Esophagus squamous epithelium (tissue), 5 donors: Measurements from ENCODE around the gene DROSHA. TPM values are rescaled to one million over a fixed set of nuclear protein-coding genes. Genes with fewer than 3 reads are reported as not detected.

Experiments used
- DNase-seq: peaks from one replicate; lab custom pipeline; 2025; lab: John Stamatoyannopoulos, UW
- H3K27ac ChIP-seq, 4 donors: fragments of 200-600 bp; sonication (generic); one replicate each; pipeline ENCODE4 v1.5.1; 2016 to 2019; ENCODE audit warnings: mild to moderate bottlenecking in 1 of 4
- H3K27me3 ChIP-seq, 4 donors: fragments of 200-600 bp; sonication (generic); 1 replicate in 3 of 4; 2 replicates in 1 of 4; pipeline versions ENCODE4 v1.5.1 to v1.6.0; 2017 to 2021; ENCODE audit warnings: antibody characterized with exemption in 1 of 4
- H3K36me3 ChIP-seq, 3 donors: fragments of 200-600 bp; sonication (generic); one replicate each; pipeline ENCODE4 v1.5.1; 2016 to 2019
- H3K4me1 ChIP-seq, 3 donors: fragments of 200-600 bp; sonication (generic); one replicate each; pipeline ENCODE4 v1.5.1; 2017 to 2019
- H3K4me3 ChIP-seq, 4 donors: fragments of 200-600 bp; sonication (generic); 1 replicate in 3 of 4; 2 replicates in 1 of 4; pipeline ENCODE4 v1.5.1; 2016 to 2019; ENCODE audit warnings: mild to moderate bottlenecking in 2 of 4, moderate library complexity in 1 of 4
- H3K9me3 ChIP-seq, 3 donors: fragments of 200-600 bp; sonication (generic); one replicate each; pipeline ENCODE4 v1.5.1; 2016 to 2019
- POLR2A ChIP-seq, 4 donors: fragments of 450-650 bp; IDR thresholded peaks; one replicate each; pipeline ENCODE4 v1.6.1; 2017; ENCODE audit warnings: antibody characterized with exemption in 4 of 4, mild to moderate bottlenecking in 4 of 4, moderate library complexity in 3 of 4
- WGBS, 2 donors: methylation state at CpG; one replicate each; pipeline ENCODE4 v1.1.5; 2018; 5-methylcytosine and 5-hydroxymethylcytosine counted together
- intact Hi-C: fragments of 100-400 bp; cut with DNase I; formaldehyde crosslinking; loops from one replicate; pipeline ENCODE4 v1.15.0; 2022
- total RNA-seq, 4 donors: library from RNA; depleted of rRNA; stranded (reverse); fragments of >200 nt; gene quantifications; one replicate each; pipeline ENCODE4 v1.1.0, GENCODE V29; 2016
- TF ChIP-seq, protein P1 (sequence below), 6 experiments: fragments of 450-650 bp in 4 of 6; fragments of 200-600 bp in 2 of 6; sonication (generic) in 2 of 6; IDR thresholded peaks; one replicate each; pipeline ENCODE4 v1.5.1; 2016 to 2019; ENCODE audit warnings: antibody characterized with exemption in 6 of 6, mild to moderate bottlenecking in 4 of 6, moderate library complexity in 4 of 6
- donor health status: DM: yes; HTN: yes; CAD: no.

DROSHA gene
- total RNA-seq, 4 donors from 2014 or later: 26.1 to 36.5 (median 31.8) TPM

DNA sequence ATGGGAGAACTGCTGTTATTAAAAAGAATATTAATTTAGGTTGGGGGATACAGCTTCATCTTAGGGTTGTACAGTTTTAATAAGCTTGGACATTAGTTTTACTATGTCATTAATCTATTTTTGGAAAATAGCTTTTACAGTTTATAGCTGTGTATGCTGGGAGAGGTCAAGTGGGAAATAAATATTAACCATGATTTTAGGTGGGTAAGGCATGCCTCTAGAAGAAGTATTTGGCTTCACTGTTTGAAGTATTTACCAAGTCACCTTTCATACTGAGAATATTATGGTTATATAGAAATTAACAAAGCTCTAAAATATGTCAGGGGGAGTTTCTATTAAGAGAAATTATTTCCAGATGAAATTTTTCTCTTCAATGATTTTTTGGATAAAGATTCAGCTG is 5.5 kb upstream of the DROSHA start:
- Histone ChIP-seq H3K27ac (no peak overlapping the region), H3K36me3 (peaks cover 6 to 82% (median 27%) of the 10 kb centered on the region in 3 donors), H3K4me1 (peaks cover 11 to 18% (median 14%) of the 10 kb centered on the region in 3 donors), H3K9me3 (no peaks in the 10 kb centered on the region), H3K4me3 (no peak overlapping the region), H3K27me3 (no peaks in the 10 kb centered on the region)
- no peak for DNase-seq
- TF ChIP-seq, protein P1, sequence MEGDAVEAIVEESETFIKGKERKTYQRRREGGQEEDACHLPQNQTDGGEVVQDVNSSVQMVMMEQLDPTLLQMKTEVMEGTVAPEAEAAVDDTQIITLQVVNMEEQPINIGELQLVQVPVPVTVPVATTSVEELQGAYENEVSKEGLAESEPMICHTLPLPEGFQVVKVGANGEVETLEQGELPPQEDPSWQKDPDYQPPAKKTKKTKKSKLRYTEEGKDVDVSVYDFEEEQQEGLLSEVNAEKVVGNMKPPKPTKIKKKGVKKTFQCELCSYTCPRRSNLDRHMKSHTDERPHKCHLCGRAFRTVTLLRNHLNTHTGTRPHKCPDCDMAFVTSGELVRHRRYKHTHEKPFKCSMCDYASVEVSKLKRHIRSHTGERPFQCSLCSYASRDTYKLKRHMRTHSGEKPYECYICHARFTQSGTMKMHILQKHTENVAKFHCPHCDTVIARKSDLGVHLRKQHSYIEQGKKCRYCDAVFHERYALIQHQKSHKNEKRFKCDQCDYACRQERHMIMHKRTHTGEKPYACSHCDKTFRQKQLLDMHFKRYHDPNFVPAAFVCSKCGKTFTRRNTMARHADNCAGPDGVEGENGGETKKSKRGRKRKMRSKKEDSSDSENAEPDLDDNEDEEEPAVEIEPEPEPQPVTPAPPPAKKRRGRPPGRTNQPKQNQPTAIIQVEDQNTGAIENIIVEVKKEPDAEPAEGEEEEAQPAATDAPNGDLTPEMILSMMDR (IDR thresholded peaks at IDR 0.05): no peak
- no peak for TF ChIP-seq POLR2A (IDR thresholded peaks at IDR 0.05)
- intact Hi-C loops: no loop called here

DNA sequence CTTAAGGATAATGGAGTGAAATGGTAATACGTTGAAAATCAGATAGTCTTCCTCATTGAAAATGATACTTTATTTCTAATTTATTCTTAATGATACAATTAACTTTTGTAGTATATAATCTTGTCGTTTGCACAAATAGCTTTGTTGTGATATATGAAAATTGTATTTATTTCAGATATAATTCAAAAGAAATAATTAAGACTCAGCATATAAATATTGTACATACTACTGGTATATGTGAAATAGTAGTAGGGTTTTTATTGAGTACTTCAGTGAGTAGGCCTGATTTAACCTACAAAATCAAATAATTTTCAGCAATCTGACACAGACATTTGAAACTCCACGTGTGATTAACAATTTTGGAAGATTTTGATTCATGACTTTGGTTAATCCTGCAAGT is 5.0 kb upstream of the DROSHA start:
- no peak for DNase-seq
- TF ChIP-seq, protein P1 (IDR thresholded peaks at IDR 0.05): no peak
- TF ChIP-seq POLR2A (IDR thresholded peaks at IDR 0.05): no peak
- Histone ChIP-seq H3K27ac (no peak overlapping the region), H3K27me3 (no peaks in the 10 kb centered on the region), H3K36me3 (peaks cover 6 to 77% (median 27%) of the 10 kb centered on the region in 3 donors), H3K9me3 (no peaks in the 10 kb centered on the region), H3K4me1 (peaks cover 11 to 18% (median 14%) of the 10 kb centered on the region in 3 donors), H3K4me3 (no peak overlapping the region)
- WGBS, 2 donors: 87% methylated on average over 3 of the region's 3 CpGs
- intact Hi-C loops: no loop called here

DNA sequence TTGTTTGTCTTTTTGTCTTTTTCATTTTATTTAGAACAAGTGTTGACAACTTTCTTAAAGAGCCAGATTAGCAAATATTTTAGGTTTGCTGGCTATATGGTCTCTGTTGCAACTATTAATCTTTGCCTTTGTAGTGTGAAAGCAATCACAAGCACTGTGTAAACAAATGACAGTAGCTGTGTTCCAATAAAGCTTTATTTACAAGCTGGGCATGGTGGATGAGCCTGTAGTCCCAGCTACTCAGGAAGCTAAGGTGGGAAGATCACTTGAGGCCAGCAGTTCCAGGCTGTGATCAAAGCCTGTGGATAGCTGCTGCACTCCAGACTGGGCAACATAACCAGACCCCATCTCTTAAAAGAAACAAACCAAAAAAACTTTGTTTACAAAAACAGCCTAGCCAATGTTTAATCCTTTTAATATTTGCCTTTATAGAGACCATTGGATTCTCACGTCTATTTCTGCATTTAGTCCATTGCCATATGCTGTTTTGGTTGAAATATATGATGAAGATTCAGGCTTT is 2.7 kb upstream of the DROSHA start:
- H3K36me3 ChIP-seq: peaks cover 0 to 55% (median 18%) of the 10 kb centered on the region in 3 donors
- WGBS, 2 donors: 76 to 81% methylated on average over 1 of the region's 1 CpG
- peaks cover 19 to 36% (median 24%) of the 10 kb centered on the region in 3 donors for H3K4me1 ChIP-seq
- no peak for DNase-seq
- H3K27me3 ChIP-seq: no peaks in the 10 kb centered on the region
- intact Hi-C loops: no loop called here
- no peak for TF ChIP-seq POLR2A (IDR thresholded peaks at IDR 0.05)
- TF ChIP-seq, protein P1 (IDR thresholded peaks at IDR 0.05): no peak
- H3K4me3 ChIP-seq: no peak overlapping the region
- no peak overlapping the region for H3K27ac ChIP-seq
- H3K9me3 ChIP-seq: no peaks in the 10 kb centered on the region

DNA sequence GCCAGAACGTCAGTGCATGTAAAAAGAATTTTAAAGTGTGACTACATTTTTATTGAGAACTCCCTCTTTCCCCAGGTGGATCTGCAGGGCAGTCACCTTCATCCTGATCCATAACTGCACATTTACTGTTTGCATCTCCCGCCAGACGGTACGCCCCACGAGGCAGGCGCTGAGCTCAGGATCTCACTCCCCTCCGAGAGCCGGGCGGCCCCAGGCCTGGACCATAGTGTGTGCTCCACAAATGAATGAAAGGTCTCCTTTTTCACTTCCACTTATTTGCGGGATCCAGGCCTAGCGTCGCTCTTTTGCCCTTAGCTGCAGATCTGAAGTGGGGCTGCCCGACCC is 378 bp downstream of the DROSHA start:
- intact Hi-C loops: no loop called here
- TF ChIP-seq POLR2A (IDR thresholded peaks at IDR 0.05): no peak
- TF ChIP-seq, protein P1 (IDR thresholded peaks at IDR 0.05): no peak
- Histone ChIP-seq H3K27me3 (no peaks in the 10 kb centered on the region), H3K4me1 (peaks cover 19 to 36% (median 24%) of the 10 kb centered on the region in 3 donors), H3K36me3 (peaks cover 12 to 53% (median 21%) of the 10 kb centered on the region in 3 donors), H3K27ac (peak overlapping the region; percentile 74 to 85 (median 84)), H3K4me3 (peak overlapping the region; percentile 76 to 95 (median 80)), H3K9me3 (no peaks in the 10 kb centered on the region)
- DNase-seq: no peak
- WGBS, 2 donors: 0 to 2% methylated on average over 8 to 13 of the region's 13 CpGs

DNA sequence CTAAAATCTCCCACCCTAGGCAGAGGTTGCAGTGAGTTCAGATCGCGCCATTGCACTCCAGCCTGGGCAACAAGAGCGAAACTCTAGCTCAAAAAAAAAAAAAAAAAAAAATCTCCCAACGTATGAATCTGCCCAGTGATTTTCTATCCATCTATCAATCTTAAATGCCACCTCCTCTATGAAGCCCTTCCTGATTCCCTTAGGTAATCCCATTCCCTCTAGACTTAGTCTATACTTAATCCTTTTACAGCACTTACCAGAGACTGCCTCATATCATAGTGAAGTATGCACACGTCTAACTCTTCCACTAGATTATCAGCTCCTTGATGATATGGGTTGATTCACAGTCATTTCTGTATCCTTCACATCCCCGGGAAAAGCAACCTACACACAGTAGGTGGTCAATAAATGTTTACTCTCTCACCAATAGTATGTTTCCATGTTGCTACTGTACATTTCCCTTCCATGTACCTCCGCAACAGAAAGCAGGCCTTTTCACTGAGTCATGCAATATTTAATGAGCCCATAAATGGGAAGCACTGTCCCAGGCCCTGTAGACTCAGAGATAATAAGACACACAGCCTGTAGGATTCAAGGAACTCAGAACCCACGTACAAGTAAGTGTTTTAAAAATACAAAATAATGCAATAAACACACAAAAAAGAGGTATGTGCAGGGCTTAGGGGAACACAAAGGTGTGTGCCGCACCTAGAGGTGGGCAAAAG is 1.2 kb downstream of the DROSHA start:
- H3K27me3 ChIP-seq: no peaks in the 10 kb centered on the region
- H3K4me1 ChIP-seq: peaks cover 19 to 36% (median 24%) of the 10 kb centered on the region in 3 donors
- no peaks in the 10 kb centered on the region for H3K9me3 ChIP-seq
- intact Hi-C loops: no loop called here
- TF ChIP-seq, protein P1 (IDR thresholded peaks at IDR 0.05): no peak
- TF ChIP-seq POLR2A (IDR thresholded peaks at IDR 0.05): no peak
- DNase-seq: no peak
- H3K27ac ChIP-seq: peak overlapping the region in 1 of 4 donors; percentile 74
- H3K36me3 ChIP-seq: peaks cover 11 to 53% (median 29%) of the 10 kb centered on the region in 3 donors
- peak overlapping the region; percentile 76 to 95 (median 80) for H3K4me3 ChIP-seq
- 69 to 78% methylated on average over 9 of the region's 9 CpGs for WGBS, 2 donors
